ENCODE measurements around the gene EFCAB12.

The EFCAB12 gene

DNA sequence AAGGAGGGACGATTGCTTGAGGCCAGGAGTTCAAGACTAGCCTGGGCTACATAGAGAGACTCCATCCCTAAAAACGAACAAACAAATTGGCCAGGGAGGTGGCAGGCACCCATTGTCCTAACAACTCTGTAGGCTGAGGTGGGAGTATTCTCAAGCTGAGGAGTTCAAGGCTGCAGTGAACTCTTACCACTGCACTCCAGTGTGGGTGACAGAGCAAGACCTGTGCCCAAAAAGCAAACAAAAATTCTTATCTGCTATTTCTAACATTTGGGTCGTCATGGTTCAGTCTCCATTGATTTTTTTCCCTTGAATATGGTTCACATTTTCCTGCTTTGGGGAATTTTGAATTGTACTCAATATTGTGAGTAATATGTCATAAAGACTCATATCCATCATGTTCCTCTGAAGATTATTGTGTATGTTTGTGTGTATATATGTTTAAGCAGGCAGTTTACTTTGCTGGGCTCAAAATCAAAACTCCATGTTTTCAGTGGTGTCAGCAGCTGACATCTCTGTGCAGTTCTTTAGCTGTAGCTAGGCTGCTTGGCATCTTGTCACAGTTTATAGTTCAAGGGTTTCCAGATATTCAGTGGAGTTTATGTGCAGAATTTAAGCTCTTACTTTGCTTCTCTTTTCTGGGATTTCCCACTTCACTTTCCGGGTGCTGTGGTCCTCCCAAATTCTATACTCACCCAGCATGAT is 44.8 kb upstream of the EFCAB12 start:
- H3K27me3 ChIP-seq, result no peaks in the 10 kb centered on the region
- TF ChIP-seq, protein P1, sequence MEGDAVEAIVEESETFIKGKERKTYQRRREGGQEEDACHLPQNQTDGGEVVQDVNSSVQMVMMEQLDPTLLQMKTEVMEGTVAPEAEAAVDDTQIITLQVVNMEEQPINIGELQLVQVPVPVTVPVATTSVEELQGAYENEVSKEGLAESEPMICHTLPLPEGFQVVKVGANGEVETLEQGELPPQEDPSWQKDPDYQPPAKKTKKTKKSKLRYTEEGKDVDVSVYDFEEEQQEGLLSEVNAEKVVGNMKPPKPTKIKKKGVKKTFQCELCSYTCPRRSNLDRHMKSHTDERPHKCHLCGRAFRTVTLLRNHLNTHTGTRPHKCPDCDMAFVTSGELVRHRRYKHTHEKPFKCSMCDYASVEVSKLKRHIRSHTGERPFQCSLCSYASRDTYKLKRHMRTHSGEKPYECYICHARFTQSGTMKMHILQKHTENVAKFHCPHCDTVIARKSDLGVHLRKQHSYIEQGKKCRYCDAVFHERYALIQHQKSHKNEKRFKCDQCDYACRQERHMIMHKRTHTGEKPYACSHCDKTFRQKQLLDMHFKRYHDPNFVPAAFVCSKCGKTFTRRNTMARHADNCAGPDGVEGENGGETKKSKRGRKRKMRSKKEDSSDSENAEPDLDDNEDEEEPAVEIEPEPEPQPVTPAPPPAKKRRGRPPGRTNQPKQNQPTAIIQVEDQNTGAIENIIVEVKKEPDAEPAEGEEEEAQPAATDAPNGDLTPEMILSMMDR (IDR thresholded peaks at IDR 0.05), result no peak
- no peak overlapping the region for H3K27ac ChIP-seq
- H3K4me1 ChIP-seq (ENCODE audit: control insufficient read depth in 1 of 2, insufficient read depth in 1 of 2, low read depth in 1 of 2, low read length in 1 of 2), result no peaks in the 10 kb centered on the region
- H3K4me3 ChIP-seq (ENCODE audit: low read depth in 1 of 2, low read length in 1 of 2), result no peak overlapping the region
- H3K9me3 ChIP-seq, result no peaks in the 10 kb centered on the region
- H3K36me3 ChIP-seq, result peaks cover 46% of the 10 kb centered on the region

DNA sequence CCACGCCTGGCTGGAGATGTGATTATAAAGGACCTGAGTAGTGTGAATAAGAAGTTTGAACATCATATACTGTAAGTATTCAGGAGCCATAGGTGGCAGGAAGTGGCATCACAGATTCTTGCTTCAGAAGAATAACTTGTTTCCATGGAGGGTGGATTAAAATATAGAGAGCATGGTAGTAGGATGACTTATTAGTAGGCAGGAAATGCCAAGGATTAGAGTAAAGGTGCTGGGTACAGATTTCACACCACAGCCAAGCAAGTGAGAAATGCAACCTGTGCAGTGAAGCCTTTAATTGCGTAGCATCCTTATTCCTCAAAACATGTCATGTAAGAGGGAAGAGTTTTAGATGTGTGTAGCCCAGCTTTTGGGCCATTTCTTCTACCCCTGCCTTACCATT is 42.4 kb upstream of the EFCAB12 start:
- Histone ChIP-seq H3K4me3 (ENCODE audit: low read depth in 1 of 2, low read length in 1 of 2) (no peak overlapping the region), H3K27me3 (no peaks in the 10 kb centered on the region), H3K27ac (no peak overlapping the region), H3K4me1 (ENCODE audit: control insufficient read depth in 1 of 2, insufficient read depth in 1 of 2, low read depth in 1 of 2, low read length in 1 of 2) (no peaks in the 10 kb centered on the region), H3K36me3 (peaks cover 26% of the 10 kb centered on the region), H3K9me3 (no peaks in the 10 kb centered on the region)
- TF ChIP-seq, protein P1 (IDR thresholded peaks at IDR 0.05), result no peak

DNA sequence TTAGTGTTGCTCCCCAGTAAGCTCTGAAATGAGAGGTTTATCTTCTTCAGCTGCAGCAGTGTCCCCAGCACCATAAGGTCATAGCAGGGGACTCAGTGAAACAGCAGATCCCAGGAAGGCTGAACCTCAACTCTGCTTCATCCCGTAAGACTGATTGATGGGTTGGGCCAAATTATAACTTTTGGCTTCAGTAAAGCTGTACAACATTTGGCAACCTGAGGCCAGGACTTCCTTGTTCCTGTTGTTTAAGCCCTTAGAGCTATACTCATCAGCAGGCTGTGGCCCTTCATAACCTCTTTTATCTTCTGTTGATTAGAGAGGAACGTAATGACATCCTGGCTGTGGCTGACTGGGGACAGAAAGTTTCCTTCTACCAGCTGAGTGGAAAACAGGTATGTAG is 40.6 kb upstream of the EFCAB12 start:
- Histone ChIP-seq H3K27ac (no peak overlapping the region), H3K36me3 (peaks cover 26% of the 10 kb centered on the region), H3K4me3 (ENCODE audit: low read depth in 1 of 2, low read length in 1 of 2) (no peak overlapping the region), H3K27me3 (no peaks in the 10 kb centered on the region), H3K4me1 (ENCODE audit: control insufficient read depth in 1 of 2, insufficient read depth in 1 of 2, low read depth in 1 of 2, low read length in 1 of 2) (no peaks in the 10 kb centered on the region), H3K9me3 (no peaks in the 10 kb centered on the region)
- TF ChIP-seq, protein P1 (IDR thresholded peaks at IDR 0.05), result no peak

DNA sequence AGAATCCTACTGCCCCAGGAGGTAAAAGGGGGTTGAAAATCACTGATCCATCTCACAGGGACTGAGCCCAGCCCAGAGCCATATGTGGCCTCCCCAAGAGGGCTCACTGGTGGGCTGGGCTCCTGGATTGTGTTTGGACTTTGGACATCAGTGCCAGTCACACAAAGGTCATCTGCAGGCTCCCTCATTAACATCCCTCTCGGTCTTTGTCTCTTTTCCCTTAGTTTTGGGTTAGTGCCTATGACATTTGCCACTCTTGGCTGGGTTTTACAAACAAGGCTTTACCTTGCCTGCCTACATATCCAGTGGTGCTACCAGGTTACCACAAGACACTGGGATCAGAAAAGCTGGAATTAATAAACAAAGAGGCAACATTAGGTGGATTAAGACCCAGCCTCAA is 39.5 kb upstream of the EFCAB12 start:
- Histone ChIP-seq H3K4me1 (ENCODE audit: control insufficient read depth in 1 of 2, insufficient read depth in 1 of 2, low read depth in 1 of 2, low read length in 1 of 2) (no peaks in the 10 kb centered on the region), H3K36me3 (peaks cover 26% of the 10 kb centered on the region), H3K9me3 (no peaks in the 10 kb centered on the region), H3K27me3 (no peaks in the 10 kb centered on the region), H3K27ac (no peak overlapping the region), H3K4me3 (ENCODE audit: low read depth in 1 of 2, low read length in 1 of 2) (no peak overlapping the region)
- TF ChIP-seq, protein P1 (IDR thresholded peaks at IDR 0.05), result no peak

DNA sequence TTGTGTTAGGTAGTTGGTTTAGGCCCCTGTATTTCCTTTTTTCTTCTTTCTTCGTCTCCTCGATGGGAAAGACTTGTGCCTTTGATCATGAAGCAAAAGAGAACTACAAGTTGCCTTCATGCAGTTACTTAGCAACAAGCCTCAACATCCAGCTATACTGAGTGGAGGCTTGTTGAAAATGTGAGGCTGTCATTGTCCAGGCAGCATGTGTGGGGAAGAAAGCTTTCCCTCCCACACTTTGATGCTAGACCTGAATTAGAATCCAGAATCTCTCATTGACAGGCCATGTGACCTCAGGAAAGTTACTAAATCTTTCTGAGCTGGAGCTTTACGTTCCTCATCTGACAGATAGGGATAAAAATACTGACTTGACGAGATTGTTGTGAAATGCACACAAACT is 35.3 kb upstream of the EFCAB12 start:
- Histone ChIP-seq H3K27me3 (no peaks in the 10 kb centered on the region), H3K27ac (no peak overlapping the region), H3K4me3 (ENCODE audit: low read depth in 1 of 2, low read length in 1 of 2) (no peak overlapping the region), H3K36me3 (peaks cover 4% of the 10 kb centered on the region), H3K9me3 (no peaks in the 10 kb centered on the region), H3K4me1 (ENCODE audit: control insufficient read depth in 1 of 2, insufficient read depth in 1 of 2, low read depth in 1 of 2, low read length in 1 of 2) (no peaks in the 10 kb centered on the region)
- TF ChIP-seq, protein P1 (IDR thresholded peaks at IDR 0.05), result no peak

Data from neutrophil (primary cell).